Hematopoietic multipotent progenitor cell treated with erythropoietin and hydrocortisone succinate and interleukin-3 and kit ligand, for 15 days (in vitro differentiated cells): Measurements from ENCODE around the gene LIMS2.

ENCODE experiments used
- DNase-seq: peaks from one replicate; pipeline ENCODE4 v3.0.0-alpha.2; 2015; ENCODE audit warnings: low spot score

LIMS2 gene

DNA sequence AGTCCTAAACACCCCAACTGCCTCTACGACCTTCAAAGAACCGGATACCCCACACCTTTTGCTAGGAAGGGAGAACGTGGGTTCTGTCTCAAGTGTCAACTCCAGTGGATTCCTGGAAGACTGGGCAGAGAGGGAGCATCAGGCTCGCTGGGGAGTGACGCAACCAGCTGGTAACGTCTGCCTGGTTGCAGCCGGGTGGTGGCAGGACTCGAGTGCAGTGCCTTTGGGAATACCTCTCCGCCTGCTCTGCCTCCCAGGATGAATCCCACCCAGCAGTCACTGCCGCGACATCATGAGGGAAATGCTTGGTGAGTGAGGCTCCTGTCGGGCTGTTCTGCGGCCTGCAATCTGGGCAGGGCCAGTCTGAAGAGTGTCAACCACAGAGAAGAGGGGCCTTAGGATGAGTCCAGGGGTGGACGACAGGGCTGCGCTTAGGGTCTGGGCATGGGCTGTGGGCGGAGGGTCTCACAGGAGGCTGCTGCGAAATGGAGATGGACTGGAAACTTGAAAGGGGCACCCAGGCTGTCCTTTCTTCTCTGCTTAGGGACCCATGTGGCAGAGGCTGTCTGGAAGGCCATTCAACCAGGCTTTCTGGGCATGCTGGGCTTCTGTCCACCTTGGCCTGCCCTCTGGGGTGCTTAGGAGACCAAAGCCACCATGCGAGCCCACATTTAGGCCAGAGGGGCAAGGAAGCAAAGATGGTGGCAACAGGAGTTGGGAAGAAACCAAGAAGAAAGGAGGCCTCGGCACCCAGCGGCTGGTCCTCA lies 16.5 kb downstream of the LIMS2 start:
- no peak for DNase-seq

DNA sequence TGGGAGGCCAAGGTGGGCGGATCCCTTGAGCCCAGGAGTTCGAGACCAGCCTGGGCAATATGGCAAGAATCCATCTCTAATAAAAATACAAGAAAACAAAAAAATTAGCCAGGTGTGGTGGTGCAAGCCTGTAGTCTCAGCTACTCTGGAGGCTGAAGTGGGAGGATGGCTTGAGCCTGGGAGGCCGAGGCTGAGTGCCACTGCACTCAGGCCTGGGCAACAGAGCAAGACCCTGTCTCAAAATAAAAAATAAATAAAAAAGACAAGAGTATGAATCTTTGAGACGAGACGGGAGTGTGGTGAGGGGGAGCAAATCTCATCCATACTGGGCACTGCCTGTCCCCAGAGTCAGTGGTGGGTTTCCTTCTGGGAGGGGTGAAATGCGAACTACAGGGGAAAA lies 17.2 kb downstream of the LIMS2 start:
- DNase-seq = no peak

DNA sequence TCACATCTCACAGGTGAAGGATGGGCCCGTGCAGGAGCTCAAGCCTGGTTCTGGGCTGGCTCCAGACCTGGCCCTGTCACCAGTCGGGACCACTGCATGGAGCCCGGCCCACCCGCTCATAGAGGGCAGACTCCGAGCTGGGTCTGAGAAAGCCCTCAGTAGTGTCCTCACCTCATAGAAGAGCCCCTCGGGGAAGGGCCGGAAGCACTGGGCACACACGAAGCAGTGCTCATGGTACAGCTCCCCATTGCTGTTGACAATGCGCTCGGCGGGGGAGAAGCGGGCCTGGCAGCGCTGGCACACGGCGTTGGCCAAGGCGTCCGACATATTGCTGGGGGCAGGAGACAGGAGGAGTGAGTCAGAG lies 18.1 kb downstream of the LIMS2 start:
- no peak for DNase-seq

DNA sequence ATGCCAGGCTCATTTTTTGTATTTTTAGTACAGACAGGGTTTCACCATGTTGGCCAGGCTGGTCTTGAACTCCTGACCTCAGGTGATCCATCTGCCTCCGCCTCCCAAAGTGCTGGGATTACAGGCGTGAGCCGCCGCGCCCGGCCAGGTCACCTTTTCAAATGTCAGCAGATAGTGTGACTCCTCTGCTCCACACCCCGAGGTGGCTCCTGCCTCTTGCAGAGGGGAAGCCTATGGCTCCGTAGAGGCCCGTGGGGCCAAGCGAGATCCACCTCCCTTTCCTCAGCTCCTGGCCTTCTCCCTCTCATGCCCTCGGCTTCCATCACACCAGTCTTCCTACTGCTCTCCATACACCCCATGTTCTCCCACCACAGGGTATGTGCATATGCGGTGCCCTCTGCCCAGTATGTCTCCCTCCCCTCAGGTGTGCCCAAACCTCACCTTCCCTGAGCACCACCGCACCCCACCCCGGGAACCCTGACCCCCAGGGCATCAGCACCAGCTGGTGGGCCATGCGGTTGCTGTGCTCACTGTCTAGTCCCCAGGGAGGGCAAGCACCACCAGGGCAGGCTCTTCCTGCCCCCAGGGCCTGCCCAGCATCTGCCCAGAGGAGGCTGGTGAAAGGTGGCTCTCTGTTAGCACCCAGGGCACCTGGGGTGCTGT lies 18.6 kb downstream of the LIMS2 start:
- DNase-seq = no peak

DNA sequence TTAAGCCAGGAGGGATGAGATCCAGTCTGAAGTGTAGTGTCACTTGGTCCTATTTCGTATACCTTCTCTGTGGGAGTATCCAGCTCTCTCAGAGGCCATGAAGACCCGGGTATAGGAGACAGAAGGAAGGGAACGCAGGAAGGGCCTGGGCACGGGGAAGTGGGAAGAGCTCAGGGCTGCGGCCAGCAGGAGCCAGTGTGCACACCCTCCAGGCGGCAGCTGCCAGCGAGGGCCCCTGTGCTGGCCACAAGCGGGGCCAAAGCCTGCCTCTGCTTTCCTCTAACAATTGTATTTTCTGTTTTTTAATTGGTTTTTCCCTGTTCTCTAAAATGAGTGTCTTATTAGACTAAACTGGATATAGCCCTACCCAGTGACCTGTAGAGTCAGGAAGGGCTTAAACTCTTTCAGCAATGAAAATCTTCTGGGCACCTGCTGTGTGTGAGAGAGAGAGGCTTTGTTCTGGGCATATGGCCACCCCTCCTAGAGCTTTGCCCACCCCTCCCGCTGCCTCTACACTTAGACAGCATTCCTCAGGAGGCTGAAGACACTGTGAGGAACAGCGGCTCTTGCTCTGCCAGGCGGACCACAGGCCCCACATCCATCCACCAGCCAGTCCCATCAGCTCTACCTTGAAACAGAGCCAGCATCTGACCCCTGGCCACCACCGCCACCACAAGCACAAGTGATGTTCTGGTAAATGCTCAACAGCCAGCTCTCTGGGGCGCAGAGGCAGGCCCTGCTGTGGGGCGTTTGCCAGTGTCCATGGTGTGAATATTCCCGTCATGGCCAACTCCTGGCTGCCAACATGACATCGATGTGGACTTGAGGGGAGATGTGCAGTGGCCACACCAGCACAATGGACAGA lies 19.9 kb downstream of the LIMS2 start:
- DNase-seq = no peak

DNA sequence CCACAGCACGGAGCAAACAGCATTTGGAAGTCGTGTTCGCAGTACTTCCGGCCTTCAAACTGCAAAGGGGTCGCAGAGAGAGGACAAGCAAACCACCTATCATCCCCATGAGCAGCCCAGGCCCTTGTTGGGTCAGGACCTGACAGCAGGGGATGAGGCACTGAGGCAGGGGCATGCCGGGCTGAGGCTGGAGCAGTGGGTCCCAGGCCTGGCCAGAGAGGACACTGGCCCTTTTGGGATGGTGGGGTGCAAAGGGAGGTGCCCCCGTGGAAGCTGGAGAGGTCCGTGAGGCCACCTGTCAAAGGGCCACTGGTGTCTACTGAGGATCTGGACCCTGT lies 20.5 kb downstream of the LIMS2 start:
- no peak for DNase-seq

DNA sequence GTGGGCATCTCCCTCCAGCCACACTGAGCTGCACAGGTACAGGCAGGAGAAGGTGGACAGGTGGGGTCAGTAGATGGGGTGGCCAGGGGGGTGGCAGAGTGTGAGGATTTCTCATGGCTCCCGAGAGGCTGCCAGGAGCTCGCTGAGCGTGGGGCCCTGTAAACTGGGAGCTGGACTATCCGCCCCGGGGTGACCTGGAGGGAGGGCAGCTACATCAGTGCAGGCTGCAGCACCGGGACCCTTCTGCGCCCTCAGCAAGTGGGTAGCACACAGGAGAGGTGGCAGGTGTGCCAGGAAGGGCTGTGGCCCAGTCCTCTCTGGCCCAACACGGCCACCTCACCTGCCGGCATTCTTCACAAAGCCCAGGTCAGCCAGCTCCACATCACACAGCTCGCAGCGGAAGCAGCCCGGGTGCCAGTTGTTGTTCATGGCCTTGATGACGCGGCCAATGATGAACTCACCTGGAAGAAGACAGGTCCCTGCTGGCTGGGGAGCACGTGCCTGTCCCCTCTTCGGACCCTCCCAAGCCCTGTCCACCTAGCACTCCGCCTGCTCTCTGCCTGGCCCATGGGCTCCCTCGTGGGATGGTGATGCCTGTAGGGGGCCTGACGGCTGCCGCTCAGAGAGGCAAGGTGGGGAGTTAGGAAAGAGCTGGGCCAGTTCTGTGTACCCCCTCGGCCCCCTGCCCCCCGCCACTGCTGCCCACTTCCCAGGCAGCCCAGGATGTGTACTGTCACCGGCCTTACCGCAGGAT lies 21.1 kb downstream of the LIMS2 start:
- DNase-seq = no peak

DNA sequence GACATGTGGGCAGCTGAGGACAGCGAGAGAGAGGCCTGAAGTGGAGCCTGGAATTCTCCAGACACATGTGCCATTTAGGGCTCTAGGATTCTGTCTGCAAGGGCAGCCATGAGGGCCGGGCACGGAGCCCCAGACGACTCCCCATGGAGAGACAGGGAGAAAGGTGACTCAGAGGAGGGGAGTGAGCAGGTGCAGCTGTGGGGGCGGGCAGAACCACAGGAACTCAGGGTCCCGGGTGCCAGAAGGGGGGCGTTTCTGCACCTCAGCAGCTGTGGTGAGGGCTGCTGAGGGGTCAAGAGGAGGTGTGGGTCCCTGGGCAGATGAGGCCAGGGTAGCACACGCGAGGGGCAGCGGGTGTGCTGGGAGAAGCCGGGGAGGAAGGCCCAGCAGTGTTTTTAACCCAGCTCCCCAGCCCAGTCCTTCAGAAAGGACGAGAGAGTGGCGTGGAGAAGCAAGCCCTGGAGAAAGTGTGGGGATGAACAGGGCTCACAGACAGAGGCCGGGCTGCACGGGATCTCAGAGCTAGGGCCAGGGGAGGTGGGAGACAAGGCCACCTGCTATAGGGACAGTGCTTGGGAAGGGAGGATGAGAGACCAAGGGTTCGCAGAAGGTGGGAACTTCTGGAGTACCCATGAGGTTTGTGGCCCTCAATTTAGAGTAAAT lies 21.8 kb downstream of the LIMS2 start:
- no peak for DNase-seq

DNA sequence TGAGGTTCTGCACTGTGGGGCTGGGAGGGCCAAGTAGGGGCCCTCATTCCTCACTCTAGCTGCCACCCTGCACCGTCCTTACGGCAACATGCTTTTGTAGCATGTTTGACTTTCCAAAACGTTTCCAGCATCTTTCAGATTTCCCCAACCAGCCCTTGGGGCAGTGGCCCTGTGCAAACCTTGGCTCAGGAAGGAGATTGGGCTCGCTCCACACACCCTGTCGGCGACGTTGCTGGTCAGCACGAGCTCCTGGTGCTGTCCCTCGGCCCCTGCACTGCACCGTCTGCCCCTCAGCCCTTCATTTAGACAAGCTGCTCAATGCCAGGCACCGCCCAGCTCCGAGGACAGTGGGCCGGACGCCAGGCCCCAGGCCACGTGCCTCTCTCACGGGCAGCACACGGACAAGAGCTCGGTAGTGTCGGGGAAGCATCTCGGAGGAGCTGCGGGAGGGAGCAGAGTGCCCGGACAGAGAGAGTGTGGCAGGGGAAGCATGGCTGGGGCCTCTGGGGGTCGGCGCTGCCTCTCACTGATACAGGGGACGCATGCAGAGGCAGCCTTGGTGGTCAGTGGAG lies 22.5 kb downstream of the LIMS2 start:
- DNase-seq = no peak

DNA sequence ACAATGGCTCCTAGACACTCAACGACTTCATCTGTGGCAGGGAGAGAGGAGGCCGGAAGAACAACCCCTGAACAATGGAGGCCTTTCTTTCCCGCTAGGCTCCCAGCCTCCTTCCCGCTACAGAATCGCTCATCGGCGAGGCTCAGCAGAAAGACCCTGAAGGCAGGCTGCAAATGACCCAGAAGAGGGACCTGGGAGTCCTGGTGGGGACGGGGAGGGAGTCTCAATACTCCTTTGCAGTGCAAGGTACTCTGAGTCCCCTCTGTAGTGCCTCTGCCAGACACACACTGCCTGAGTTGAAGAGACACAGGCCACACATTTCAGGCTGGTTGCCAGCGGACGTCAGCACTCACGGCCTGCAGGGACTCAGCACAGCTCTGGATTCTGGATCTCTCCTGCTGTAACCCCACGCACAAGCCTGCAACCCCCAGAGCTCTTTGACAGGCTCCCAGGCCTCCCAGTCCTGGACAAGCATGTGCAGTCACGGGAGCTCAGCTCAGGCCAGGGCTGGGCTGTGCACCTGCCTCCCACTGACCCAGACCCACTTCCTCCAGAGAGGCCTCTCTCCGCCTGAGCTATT lies 23.3 kb downstream of the LIMS2 start:
- no peak for DNase-seq

DNA sequence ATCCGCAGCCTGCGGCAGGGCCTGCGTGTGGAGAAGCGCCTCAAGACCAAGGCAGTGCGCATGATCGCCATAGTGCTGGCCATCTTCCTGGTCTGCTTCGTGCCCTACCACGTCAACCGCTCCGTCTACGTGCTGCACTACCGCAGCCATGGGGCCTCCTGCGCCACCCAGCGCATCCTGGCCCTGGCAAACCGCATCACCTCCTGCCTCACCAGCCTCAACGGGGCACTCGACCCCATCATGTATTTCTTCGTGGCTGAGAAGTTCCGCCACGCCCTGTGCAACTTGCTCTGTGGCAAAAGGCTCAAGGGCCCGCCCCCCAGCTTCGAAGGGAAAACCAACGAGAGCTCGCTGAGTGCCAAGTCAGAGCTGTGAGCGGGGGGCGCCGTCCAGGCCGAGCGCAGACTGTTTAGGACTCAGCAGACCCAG lies 23.9 kb downstream of the LIMS2 start:
- no peak for DNase-seq

DNA sequence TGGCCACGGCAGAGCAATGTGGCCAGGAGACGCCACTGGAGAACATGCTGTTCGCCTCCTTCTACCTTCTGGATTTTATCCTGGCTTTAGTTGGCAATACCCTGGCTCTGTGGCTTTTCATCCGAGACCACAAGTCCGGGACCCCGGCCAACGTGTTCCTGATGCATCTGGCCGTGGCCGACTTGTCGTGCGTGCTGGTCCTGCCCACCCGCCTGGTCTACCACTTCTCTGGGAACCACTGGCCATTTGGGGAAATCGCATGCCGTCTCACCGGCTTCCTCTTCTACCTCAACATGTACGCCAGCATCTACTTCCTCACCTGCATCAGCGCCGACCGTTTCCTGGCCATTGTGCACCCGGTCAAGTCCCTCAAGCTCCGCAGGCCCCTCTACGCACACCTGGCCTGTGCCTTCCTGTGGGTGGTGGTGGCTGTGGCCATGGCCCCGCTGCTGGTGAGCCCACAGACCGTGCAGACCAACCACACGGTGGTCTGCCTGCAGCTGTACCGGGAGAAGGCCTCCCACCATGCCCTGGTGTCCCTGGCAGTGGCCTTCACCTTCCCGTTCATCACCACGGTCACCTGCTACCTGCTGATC lies 24.4 kb downstream of the LIMS2 start:
- no peak for DNase-seq

DNA sequence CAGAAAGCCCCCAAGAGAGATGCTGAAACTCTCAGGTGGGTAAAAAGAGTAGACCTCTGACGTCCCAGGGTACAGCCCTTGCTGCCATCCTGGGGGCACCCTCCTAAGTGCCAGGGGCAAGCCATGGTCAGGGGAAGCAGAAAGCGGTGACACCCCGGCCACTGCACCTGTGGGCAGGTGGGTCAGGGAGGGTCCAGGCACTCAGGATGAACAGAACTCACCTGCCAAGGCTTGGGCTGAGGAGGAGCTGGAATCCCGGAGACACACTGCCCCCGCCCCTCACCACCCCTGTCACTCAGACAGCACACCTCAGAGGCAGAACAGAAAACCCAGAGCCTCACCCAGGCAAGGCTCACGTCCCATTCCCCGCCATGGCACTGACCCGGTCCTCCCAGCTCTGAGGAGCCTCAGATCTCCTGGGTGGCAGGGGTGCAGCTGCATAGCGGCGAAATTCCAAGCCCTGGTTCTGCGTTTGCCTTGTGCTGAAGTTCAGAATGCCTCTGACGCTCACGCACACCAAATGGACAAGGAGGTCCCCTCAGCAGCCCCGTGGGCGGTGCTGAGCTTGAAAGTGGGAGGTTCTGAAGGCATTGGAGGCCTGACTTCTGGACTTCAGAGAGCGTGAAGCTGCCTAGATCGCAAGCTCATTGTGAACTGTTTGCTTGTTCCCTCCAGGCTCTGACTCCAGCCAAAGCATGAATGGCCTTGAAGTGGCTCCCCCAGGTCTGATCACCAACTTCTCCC lies 25.1 kb downstream of the LIMS2 start:
- no peak for DNase-seq

DNA sequence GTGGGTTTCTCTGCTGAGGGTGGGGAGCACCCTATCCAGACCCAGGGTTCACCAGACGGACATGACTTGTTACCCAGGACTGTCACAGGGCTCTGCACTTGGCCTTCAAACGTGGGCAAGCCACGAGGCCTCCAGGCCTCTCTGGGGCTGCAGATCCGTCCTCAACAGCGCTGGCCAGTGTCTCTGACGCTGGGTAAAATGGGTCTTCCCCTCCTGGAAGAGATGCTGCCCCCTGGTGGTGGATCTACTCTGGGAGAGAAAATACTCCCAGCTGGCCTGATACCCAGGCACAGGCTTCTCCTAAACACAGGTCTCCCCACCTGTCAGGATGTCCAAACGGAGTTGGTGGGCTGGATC lies 25.7 kb downstream of the LIMS2 start:
- DNase-seq = peak; percentile 76

DNA sequence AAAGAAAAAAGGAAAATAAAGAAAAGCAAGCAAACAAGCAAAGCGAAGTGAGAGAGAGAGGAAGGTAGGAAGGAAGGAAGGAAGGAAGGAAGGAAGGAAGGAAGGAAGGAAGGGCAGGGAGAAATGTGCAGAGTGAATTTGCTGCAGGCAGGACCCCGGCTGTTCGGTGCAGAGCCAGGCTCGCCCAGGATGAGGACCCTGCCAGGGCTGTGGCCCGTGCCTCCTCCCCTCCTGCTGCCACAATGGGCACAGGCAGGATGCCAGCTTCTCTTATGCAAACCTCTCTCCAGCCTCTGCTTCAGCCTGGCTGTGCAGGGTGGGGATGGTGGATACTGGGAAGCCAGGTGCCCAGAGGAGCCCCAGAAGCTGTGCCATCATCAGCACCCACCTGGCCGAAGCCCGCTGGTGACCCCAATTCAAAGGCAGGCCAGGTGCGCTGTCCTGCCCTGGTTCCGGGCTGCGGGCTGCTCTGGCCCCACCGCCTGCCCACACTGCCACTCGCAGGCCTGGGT lies 26.2 kb downstream of the LIMS2 start:
- no peak for DNase-seq

DNA sequence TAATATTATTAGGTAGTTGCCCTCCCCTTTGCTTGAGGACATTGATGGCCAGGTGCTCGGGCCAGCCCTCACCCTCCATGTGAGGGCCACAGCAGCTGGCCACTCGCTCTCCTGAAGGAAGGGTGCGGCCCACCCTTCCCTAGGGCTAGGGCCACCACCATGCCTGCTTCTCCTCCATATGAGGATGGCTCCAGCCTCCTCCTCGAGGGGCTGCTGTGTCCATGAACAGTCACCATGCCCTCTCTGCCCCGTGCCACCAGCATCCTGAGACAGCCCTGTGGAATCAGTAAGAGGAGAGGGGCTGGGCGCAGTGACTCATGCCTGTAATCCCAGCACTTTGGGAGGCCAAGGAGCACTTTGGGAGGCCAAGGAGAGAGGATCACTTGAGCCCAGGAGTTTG lies 27.0 kb downstream of the LIMS2 start:
- DNase-seq = no peak

DNA sequence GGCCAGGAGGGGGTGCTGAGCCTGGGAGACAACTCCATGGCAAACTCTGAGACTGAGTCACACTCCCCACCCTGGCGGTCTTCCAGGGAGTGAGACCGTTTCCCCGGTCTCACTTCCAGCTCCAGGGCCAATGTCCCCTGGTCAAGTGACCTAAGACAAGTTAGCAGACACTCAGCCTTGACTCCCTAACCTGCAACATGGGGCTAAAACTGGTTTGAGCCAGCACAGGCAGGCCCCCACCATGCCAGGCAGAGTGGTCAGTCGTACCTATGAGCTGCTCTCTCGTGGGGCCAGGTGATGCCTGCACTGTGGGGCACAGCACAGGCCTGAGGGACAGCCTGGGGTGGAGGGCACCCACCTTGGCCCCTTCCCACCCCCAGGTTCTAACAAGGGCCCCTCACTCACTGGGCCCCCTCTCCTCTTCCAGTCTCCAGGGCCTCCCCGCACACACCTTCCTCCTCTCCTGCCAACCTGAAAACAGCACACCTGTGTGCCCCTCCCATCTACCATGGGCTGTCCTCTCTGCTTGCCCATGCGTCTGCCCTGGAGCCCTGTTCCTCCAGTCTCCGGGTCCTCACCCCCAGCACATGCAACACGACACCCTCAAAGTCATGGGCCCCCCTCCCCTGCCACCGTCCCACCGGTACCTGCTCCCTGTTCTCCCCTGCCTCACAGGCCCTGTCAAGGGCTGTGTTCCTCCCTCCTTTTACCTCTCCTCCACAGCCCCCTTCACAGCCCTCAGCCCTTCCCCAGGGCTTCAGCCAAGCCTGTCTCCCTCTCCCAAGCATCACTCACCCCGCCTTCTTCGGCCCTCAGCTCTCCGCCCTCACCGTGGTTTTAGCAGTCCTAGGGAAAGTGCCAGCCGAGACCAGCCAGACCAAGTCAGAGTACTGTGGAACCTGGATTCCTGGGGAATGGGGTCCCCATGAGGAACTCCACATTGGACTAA lies 27.8 kb downstream of the LIMS2 start:
- no peak for DNase-seq

DNA sequence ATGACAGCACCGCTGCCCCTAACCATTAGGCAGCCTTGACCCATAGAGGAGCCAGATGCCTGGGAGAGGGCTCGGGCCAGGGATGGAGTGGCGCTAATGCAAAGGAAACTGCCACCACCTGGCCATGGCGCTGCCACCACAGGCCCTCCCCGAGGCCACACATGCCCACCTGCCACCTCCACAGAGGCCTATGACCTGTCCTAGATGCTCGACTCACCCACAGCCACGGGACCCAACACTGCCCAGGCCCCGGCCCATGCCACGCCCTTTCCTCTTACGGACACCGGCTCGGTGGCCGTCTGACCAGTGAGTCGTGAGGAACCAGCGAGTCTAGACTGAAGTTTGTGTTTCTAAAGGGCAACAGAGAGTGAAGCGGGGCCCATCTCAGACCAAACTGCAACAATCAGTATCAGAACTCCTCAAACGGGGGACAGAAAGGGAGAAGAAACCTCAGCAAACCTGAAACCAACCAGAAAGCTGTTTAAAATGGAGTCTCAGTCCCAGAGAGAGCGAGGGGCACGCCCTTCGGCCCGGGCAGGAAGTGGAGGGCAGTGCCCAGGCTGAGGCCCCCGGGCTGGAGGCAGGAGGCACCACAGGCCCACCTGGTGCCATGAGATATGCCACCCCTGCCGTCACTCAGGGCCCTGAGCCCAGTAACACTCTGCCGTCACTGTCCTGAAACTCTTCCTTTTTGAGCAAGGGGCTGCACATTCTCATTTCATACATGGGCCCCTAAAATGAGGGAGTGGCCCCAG lies 28.7 kb downstream of the LIMS2 start:
- DNase-seq = no peak
